GM21381 (cell line): ENCODE measurements around the gene SUN3.
"Not testable (repeated sequence)": the region's sequence is repeated elsewhere in the genome, so short reads cannot be mapped to it uniquely, and the experiment has no call there.

Experiments
- ATAC-seq: cut with Tn5 transposase; IDR thresholded peaks from one replicate; pipeline ENCODE4 v1.9.1; 2021; ENCODE audit warnings: mild to moderate bottlenecking, moderate library complexity; ENCODE audit not compliant: unreplicated experiment

The SUN3 gene

GRCh38 chr7:47946581-47947354, 82.1 kb downstream of the SUN3 start:
- ATAC-seq: no peak

DNA sequence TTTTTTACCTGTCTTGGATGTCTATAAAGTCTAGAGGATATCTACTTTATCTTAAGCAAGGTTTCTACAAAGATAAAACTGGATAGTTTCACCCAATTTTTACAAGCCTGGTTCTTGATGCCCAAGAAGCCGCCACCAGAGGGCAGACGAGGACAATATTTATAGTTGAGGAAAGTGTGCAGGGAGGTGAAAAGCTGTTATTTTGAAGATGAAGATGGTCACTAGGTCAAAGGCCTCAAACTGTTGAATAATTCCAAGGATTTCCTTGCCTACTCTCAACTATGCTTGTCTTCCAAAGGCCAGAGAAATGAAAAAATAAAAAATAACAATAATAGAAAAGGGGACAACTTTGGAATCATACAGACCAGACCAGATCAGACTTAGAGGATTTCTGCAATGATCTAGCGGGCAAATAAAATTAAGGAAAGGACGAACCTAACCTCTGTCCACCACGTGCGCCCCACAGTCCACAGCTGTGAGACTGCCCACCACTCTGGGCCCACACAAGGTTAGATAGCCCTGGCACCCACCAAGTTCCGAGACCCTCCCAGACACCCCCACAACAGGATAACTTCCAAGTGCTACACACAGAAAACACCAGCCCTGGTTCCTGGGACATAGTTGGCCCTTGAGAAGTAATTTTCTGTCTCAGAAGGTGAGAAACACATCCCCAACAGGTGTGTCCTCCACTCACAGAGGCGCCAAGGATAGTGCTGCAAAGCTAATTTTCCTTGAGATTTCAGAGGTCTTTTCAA, 83.5 kb downstream of the SUN3 start:
- peak; percentile 59 for ATAC-seq

- no peak for ATAC-seq
These were observed 84.2 kb downstream of the SUN3 start for GRCh38 chr7:47944536-47945260.

DNA sequence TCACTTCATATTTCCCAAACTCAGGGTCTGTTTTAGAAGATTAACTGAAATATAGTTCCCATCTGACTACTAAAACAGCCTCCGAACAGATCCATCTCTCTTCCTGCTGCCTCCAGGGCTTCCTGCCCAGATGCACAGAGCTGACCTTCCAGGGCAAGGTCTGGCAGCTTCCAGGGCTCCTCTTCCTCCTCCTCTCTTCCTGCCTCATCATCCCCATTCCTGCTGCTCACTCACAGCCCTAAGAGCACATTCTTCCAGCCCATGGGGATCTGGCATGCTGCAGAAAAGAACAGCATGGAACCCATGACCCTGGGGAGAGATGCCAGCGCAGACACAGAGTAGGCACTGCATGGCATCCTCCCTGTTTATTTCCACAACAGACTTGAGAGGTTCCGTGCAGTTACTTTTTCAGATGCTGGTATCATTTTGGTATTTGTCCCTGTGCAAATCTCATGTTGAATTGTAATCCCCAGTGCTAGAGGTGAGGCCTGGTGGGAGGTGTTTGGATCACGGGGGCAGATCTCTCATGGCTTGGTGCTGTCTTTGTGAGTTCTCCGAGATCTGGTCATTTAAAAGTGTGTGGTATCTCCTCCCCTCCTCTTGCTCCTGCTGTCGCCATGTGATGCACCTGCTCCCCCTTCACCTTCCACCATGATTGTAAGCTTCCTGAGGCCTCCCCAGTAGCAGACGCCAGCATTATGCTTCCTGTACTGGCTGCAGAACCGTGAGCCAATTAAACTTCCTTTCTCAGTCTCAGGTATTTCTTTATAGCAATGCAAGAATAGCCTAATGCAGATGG, 85.0 kb downstream of the SUN3 start:
- no peak for ATAC-seq

GRCh38 chr7:47942651-47943050, 86.3 kb downstream of the SUN3 start:
- not testable (repeated sequence) for ATAC-seq

- no peak for ATAC-seq
These were observed 86.8 kb downstream of the SUN3 start for GRCh38 chr7:47942132-47942531.

DNA sequence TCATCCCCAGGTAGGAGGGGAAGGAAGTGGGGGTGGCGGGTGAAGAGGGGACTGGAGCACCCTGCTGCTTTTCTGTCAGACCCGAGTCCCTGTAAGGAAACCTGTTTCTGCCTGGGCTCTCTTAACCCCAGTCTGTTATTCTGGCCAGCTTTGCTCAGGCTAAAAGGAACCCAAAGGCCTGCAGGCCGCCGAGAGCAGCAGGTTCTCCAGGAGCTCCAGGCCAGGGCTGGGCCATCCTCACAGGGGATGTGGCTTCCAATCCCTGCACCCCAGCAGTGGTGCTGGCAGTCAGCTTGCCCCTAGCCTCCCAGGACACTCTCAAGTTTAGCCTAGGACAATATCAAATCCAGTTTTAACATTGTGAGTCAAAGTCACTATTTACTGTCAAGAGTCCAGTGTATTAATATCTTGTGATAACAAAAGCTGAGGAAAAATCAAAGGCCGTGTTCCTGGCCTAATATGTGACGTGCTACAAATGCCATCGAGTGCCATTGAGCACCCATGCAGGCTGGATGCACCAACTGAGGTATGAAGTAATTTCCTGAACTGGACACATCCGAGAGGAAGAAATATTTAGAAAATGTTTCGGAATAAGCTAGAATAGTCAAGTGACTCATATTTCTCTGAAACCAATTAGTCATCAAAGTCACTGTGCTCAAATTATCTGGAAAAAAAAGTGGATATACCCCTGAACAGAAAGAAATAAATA, 87.6 kb downstream of the SUN3 start:
- no peak for ATAC-seq

DNA sequence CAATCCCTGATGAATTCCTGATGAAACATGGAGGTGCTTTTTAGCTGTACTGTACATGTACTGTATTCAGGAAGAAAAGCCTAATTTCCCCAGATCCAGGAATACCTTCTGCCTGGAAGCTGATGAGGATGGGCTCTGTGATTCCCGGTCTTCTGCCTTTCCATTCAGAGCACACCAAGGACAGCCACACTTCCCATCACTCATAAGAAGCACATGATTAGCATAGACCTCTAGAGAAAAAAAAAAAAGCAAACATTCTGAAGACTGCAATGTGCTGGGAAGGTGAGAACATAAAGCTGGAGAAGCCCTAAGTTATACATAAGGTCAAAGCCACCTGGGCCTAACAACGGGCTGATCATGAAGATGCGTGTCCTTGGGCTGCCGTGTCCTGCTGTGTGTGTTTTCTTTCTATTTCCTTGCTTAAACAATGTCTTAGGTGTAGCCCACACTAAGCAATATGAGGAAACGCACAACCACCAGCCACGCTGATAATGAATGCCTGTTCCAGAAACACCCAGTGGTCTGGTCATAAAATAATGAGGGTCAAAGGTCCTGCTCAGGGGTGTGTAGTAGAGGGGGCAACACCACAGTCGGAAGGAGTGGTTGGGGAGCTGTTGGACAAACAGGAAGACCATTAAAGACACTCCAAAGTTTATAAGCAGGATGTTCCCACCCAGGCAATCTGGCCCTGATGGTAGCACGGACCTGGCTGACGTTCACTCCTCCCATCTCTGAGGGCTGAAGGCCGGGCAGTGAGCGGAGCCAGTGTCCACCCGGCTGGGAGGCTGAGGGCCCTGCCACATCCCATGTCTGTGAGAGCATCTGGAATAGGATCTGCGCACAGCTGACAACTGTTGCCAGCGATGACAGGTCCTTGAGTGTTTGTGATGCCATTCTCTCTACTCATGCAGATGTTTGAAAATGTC, 88.6 kb downstream of the SUN3 start:
- ATAC-seq: no peak

- no peak for ATAC-seq
These were observed 89.4 kb downstream of the SUN3 start for GRCh38 chr7:47939425-47940036.

GRCh38 chr7:47938574-47939165, 90.2 kb downstream of the SUN3 start:
- no peak for ATAC-seq

DNA sequence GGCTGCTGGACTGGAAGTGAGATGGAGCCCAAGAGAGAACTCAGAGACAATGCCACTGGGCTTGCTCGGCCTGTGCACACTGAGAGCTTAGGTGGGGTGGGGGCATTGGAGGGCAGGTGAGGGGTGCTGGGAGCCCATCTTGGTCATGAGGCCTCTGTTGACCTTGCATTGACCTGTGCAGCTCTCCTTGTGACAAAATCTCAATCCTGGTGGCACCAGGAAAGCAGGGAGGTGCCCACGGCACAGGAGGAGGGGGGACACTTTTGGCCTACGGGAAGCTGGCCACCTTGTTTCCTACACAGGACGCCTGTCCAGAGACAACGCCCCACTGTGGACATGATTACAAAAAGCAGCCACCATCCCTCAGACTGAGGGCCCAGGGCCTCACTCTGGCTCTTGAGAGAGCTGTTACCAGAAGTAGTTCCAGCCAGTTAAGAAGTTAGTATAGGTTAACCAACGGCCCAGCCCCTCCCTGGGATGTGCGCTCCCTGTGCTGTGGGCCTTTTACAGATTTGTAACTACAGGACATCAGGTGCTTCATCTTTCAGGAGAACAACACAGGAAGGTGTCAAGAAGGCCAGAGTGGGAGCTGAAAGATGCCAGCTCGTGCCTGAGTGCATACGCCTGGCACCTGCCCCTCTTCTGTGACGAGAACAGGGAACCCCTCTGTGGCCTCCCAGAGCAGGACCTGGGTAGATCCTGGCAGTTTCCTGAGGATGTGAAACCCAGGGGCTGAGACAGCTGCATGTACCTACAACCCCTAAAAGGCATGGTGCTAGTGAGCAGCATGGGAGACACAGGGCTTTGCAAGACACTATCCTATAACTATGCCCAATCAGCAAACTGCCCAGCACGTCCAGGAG, 91.0 kb downstream of the SUN3 start:
- ATAC-seq: peak; percentile 48
